ENCODE data around the gene NUFIP1. TPM values are rescaled to one million over a fixed set of nuclear protein-coding genes. Genes with fewer than 3 reads are reported as not detected.

The NUFIP1 gene
- total RNA-seq, 1 donor from 2014 or later = 2.4 TPM

Other genes starting within 250 kb of the NUFIP1 start
- gene GPALPP1, start 67 bp upstream of the NUFIP1 start, total RNA-seq = 28.4 and 29.5 TPM in 2 replicates
- 24.0 and 26.0 TPM in 2 replicates for gene GTF2F2, start 131.0 kb upstream of the NUFIP1 start, total RNA-seq
- not detected in 2 replicates for gene KCTD4, start 211.6 kb upstream of the NUFIP1 start, total RNA-seq

Data from dermis blood vessel endothelial cell (primary cell).